Activated CD4-positive, alpha-beta T cell treated with anti-CD3 and anti-CD28 coated beads, Interleukin-2, Interleukin-4, amounts not matched to agents 100 ng/mL and 50 ng/mL, durations not matched to agents 16 hours and 8 hours (primary cell): ENCODE data around the gene ELAVL2.

Experiments
- DNase-seq: peaks from one replicate; pipeline ENCODE4 v3.0.0-alpha.2; 2020; ENCODE audit warnings: low spot score

Gene ELAVL2

DNA sequence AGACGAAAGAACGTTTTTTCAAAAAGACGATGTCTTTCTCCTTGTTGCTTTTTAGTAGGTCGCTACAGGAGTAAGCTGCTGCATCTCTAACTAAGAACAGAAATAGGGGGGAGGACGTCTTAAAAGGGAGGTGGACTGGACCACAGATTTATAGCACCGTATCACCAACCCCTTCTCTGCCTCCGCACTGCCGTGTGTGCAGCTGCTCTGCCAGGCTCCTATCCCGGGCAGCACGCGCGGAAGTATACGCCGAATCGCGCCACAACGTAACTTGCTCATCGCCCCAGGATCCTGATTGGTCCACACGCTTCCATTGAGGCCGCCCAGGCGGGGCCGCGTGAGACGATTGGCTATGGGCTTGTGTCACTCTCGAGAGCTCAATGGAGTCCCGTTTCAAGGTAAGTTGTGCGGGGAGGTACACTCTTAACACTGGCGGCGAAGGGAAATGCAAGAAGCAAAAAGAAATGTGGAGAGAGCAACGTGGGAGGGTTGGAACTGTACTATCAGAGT lies at the start of gene ELAVL2:
TSS of gene ELAVL2 (minus strand) at position 121 of the 510 bp plus-strand sequence. CDS start 64,006 bp downstream, outside the sequence.
- DNase-seq, result peak; percentile 47

- no peak for DNase-seq
Measured at GRCh38 chr9:23858234-23858633, 32.2 kb upstream of the ELAVL2 start.

GRCh38 chr9:23855873-23856604 lies 30.0 kb upstream of the ELAVL2 start:
- DNase-seq, result no peak

DNA sequence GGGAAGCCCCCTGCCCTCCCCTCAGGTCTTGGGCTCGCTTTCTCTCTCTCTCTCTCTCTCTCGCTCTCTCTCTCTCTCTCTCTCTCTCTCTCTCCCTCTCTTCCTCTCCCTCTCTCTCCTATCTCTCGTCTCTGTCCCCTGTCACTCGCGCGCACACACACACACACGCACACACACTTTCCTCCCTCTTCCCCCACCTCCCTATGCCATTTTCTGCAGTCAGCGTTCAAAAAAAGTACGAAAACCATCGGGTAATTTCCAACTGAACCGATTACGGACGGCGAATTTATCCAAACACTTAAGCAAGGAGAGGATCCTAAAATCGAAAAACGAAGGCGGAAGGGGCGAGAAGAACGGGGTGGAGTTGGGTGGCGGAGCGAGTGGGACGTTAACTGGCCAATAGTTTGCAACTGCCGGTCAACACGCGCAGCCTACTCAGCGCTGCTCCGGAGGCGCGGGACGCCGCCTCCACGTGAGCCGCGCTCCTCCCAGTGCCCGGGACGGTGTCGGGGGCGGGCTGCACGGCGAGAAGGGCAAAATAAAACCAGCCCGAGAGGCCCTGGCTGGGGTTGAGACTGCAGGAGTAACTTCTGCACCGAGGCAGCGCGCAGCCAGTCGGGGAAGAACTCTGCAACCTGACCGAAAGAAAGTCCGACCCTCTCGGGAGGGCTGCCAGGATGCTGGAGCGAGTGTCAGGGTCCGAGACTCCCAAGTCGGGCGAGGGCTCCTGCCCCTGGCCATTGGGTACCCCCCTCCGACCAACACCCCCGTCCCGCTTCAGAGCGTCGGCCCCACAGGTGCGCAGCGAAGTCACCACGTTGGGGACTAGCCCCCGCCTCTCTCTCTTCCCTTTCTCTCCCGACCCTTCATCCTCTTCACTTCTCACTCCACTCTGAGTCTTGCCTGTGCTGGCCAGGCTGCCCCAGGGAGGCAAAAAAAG lies 24.9 kb upstream of the ELAVL2 start:
- no peak for DNase-seq

- DNase-seq, result no peak
Measured at GRCh38 chr9:23850242-23850689, 24.2 kb upstream of the ELAVL2 start.

- DNase-seq, result no peak
Measured at GRCh38 chr9:23849379-23850035, 23.5 kb upstream of the ELAVL2 start.

GRCh38 chr9:23842565-23843129 lies 16.6 kb upstream of the ELAVL2 start:
- DNase-seq, result no peak

DNA sequence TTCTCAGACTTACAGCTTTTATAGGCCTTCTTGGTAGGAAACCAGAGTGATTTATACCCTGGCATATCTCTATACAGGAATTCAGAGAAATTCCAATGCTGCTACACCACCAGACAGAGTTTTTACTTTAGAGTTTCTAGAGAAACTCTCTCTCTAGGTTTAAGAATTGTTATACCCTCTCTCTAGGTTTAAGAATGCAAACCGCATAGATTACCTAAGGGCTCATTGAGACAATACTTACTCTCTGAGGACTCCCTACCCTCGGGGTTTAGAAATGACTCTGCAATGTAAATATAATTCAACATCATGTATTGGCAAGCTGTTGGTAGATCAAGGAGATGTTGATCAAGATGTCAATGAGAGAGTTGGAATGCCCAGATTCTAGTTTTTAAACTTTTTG lies 15.3 kb upstream of the ELAVL2 start:
- DNase-seq, result no peak

- DNase-seq, result no peak
Measured at GRCh38 chr9:23837038-23837437, 11.0 kb upstream of the ELAVL2 start.

DNA sequence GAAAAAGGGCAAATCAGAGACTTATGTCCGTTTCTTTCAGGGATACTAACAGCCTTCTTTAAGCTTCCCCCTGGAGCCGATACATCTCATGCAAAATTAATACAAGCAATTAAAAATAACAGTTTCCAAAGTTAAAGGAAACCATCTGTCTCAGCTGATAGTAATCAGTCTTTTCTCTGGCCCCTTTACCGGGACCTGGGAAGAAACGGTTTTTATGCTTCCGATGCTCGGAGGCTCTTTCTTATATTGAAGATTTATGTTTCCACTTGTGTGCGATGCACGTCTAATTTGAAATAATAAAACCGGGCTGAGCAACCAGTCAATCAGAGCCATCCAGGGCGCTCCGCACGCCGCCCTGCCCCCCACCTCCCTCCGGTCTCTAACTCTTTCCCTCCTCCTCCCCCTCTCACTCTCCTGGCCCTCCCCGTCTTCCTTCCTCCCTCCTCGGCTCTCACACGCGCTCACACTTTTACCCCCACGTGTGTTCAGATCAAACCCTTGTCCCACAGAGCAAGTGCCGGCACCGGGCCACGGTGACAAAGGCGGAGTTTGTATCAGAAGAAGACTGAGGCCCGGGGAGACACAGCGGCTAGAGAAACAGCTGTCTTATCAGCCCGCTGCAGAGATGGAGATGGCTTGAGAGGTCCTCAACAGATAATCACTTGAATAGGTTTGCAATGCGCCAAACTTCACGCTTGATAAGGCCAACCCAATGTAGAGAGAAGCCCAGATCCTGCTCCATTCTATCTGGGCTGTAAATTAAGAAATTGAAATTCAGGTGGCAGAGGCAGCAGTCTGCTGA lies 5.1 kb upstream of the ELAVL2 start:
- DNase-seq, result no peak

GRCh38 chr9:23830476-23830805 lies 4.4 kb upstream of the ELAVL2 start:
- no peak for DNase-seq

GRCh38 chr9:23829580-23830475 lies 3.8 kb upstream of the ELAVL2 start:
- no peak for DNase-seq

DNA sequence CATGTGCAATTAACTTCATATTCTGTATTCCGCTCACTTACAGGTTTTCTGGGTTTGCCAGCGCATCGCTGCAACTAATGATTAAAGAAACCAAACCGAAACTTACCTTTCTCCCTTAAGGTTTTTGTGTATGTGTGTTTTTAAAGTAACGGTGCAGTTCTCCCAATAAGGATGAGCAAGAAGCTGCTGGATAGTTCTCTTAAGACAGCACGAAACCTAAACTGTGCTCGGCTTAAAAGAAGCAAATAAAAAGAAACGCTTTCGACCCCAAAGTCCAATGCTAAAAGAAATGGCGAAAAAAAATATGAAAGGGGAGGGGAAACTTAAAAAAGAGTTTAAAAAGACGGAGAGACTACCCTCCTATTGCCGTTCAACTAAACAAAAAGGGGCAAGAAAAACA lies 340 bp downstream of the ELAVL2 start:
- DNase-seq, result no peak

DNA sequence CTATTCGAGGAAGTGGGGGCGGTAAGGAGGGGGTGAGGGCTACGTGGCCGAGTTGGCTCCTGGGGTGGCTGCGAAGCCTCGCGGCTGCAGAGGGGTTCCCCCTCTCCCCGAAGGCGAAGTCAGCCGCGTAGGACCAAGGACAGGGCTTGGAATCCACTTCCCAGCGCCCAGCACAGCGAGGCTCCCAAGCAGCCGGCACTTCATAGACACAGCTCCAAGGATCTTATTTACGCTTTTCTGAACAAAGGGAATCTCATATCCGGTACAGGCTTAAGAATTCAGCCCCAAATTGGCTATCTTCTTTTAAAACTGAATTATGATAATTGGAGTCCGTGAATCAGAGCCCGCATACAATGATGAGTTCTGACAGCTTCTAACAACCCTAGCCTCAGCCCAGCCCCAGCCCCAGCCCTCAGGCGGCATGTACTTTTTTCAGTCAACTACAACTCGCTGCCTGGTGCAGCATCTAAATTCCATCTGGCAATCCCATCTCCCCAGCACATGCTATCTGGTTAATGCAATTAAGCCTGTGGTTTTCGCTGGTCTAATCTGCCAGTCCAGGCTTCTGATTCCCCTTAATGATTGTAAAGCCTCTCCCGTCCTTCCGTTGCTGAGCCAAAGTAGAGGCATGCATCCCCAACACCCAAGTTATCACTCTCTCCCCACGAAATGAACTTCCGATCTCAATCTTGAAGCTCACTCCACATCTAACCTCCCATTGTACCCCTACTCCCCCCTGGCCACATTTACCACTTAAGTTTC lies 1.0 kb downstream of the ELAVL2 start:
- DNase-seq, result no peak

GRCh38 chr9:23823986-23824829 lies 1.8 kb downstream of the ELAVL2 start:
- no peak for DNase-seq

DNA sequence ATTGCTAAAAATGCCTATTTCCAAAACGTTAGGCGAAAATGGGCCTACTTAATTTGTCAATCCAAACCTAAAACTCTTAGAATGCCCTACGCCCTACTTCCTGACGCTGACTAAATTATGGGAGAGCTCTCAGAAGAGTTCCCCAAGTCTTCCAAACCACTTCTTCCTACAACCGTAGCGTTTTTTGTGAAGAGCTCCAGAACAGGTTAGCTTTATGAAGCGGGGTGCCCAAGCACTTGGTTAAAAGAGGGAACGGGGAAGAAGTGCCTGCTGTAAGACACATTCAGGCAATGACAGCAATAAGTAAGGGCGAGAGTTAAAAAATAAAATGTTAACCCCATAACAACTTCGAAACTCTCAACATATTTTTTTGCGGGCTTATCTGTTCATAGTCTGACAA lies 2.8 kb downstream of the ELAVL2 start:
- no peak for DNase-seq

- DNase-seq, result no peak
Measured at GRCh38 chr9:23822261-23823169, 3.5 kb downstream of the ELAVL2 start.
